Neuronal stem cell (in vitro differentiated cells): ENCODE measurements around the gene ACACB.

Experiments
- DNase-seq: peaks from one replicate; pipeline ENCODE4 v3.0.0-alpha.2; 2013; ENCODE audit warnings: low spot score
- H2AFZ ChIP-seq: one replicate; pipeline ENCODE4 v1.6.1; 2013; ENCODE audit warnings: mild to moderate bottlenecking, low read length, inconsistent platforms
- H2AK5ac ChIP-seq: 2 replicates; pipeline ENCODE4 v1.6.1; 2013; ENCODE audit warnings: low read depth, mild to moderate bottlenecking, inconsistent platforms, low read length, moderate library complexity, mixed read lengths
- H2BK120ac ChIP-seq: 2 replicates; pipeline ENCODE4 v1.6.1; 2013; ENCODE audit warnings: low read depth, mild to moderate bottlenecking, inconsistent platforms, low read length, moderate library complexity, mixed read lengths
- H2BK12ac ChIP-seq: one replicate; pipeline ENCODE4 v1.6.1; 2013; ENCODE audit warnings: low read length, inconsistent platforms
- H2BK15ac ChIP-seq: 2 replicates; pipeline ENCODE4 v1.6.1; 2013; ENCODE audit warnings: mild to moderate bottlenecking, low read length, inconsistent platforms, mixed read lengths
- H2BK5ac ChIP-seq: one replicate; pipeline ENCODE4 v1.6.1; 2013; ENCODE audit warnings: inconsistent platforms, mild to moderate bottlenecking, low read length, moderate library complexity
- H3K14ac ChIP-seq: one replicate; pipeline ENCODE4 v1.6.1; 2013; ENCODE audit warnings: low read length, inconsistent platforms
- H3K18ac ChIP-seq: 2 replicates; pipeline ENCODE4 v1.6.1; 2013; ENCODE audit warnings: low read length, inconsistent platforms
- H3K23ac ChIP-seq: 2 replicates; pipeline ENCODE4 v1.6.1; 2013; ENCODE audit warnings: low read depth, mild to moderate bottlenecking, mixed read lengths, low read length, inconsistent platforms; ENCODE audit not compliant: poor library complexity
- H3K27ac ChIP-seq: replicated peaks from 3 replicates; pipeline ENCODE4 v1.5.1; 2013; ENCODE audit warnings: low read length, inconsistent platforms
- H3K27me3 ChIP-seq, 3 experiments: 2 replicates each; pipeline ENCODE4 v1.6.1; 2013; ENCODE audit warnings: low read length in 3 of 3, mild to moderate bottlenecking in 2 of 3, inconsistent platforms in 1 of 3, low read depth in 1 of 3, mixed read lengths in 1 of 3, moderate library complexity in 1 of 3; ENCODE audit not compliant: control insufficient read depth in 3 of 3, insufficient read depth in 3 of 3
- H3K36me3 ChIP-seq, 2 donors: replicated peaks in 1 of 2; 2 replicates each; pipeline ENCODE4 v1.6.1; 2013; ENCODE audit warnings: low read length in 2 of 2; ENCODE audit not compliant: control insufficient read depth in 2 of 2, insufficient read depth in 2 of 2
- H3K4ac ChIP-seq: 2 replicates; pipeline ENCODE4 v1.6.1; 2013; ENCODE audit warnings: inconsistent platforms, mild to moderate bottlenecking, low read length, moderate library complexity
- H3K4me1 ChIP-seq, 2 donors: 1 replicate in 1 of 2; 2 replicates in 1 of 2; pipeline ENCODE4 v1.6.1; 2013; ENCODE audit warnings: low read length in 2 of 2, low read depth in 1 of 2; ENCODE audit not compliant: control insufficient read depth in 2 of 2, insufficient read depth in 1 of 2
- H3K4me2 ChIP-seq: one replicate; pipeline ENCODE4 v1.6.1; 2013; ENCODE audit warnings: mild to moderate bottlenecking, low read length, inconsistent platforms; ENCODE audit not compliant: insufficient read depth, poor library complexity, severe bottlenecking
- H3K4me3 ChIP-seq, 2 donors: 2 replicates each; pipeline ENCODE4 v1.5.1; 2013; ENCODE audit warnings: low read length in 2 of 2, mild to moderate bottlenecking in 2 of 2, inconsistent platforms in 1 of 2, moderate library complexity in 1 of 2
- H3K79me1 ChIP-seq: one replicate; pipeline ENCODE4 v1.6.1; 2013; ENCODE audit warnings: low read depth, mild to moderate bottlenecking, inconsistent platforms, low read length, moderate library complexity
- H3K9ac ChIP-seq: one replicate; pipeline ENCODE4 v1.6.1; 2013; ENCODE audit warnings: mild to moderate bottlenecking, low read depth, low read length, inconsistent platforms; ENCODE audit not compliant: poor library complexity
- H3K9me3 ChIP-seq, 2 donors: replicated peaks in 1 of 2; 2 replicates each; pipeline versions ENCODE3 to v1.6.1; 2013; ENCODE audit warnings: low read length in 2 of 2, mild to moderate bottlenecking in 2 of 2, inconsistent platforms in 1 of 2, low read depth in 1 of 2, mixed read lengths in 1 of 2, moderate library complexity in 1 of 2; ENCODE audit not compliant: control insufficient read depth in 2 of 2, insufficient read depth in 1 of 2
- H4K8ac ChIP-seq: one replicate; pipeline ENCODE4 v1.6.1; 2013; ENCODE audit warnings: low read depth, mild to moderate bottlenecking, inconsistent platforms, low read length, moderate library complexity
- H4K91ac ChIP-seq: one replicate; pipeline ENCODE4 v1.6.1; 2013; ENCODE audit warnings: low read length, low read depth, mild to moderate bottlenecking, inconsistent platforms; ENCODE audit not compliant: poor library complexity
- WGBS, 2 donors: extraction: QIAGEN DNeasy Blood & Tissue Kit; methylation state at CpG; one replicate each; pipeline ENCODE4 v1.1.7; 2013; ENCODE audit warnings: missing lambda C conversion rate in 2 of 2, mixed read lengths in 1 of 2; ENCODE audit not compliant: insufficient read length in 2 of 2, insufficient replicate concordance in 1 of 2; ENCODE audit errors: extremely low coverage in 2 of 2; 5-methylcytosine and 5-hydroxymethylcytosine counted together

Gene ACACB

DNA sequence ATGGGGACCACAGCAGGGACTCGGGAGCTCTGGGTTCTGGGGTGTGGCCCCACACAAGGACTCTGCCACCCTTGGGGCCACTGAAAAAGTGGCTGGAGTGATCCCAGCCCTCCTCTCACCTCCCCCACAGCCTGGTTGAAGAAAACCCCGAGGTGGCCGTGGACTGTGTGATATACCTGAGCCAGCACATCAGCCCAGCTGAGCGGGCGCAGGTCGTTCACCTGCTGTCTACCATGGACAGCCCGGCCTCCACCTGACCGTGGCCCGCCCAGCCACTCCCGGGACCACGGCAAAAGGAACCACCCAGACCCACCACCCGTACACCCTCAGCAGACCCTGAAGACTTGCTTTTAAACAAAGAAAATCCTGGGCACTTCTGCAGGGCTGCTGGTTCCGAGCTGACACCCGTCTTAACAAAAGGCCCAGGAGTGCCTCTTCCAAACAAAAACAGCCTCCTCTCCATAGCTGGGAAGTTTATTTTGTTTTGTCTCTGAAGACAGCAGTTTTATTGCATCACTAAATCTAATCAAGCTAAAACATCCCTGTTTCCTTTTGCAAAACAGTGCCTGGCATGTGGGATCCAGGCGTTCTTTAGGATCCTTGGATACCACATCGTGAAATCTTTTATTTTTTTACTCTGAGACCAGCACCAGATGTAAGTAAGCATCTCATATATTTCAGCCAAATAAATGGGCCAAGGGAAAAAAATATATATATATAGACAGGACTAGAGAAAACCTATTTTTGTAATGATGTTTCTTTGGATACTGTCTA is 149.9 kb downstream of the ACACB start:
- no CpG with 5 or more reads among the region's 16 CpGs for WGBS, 2 donors
- H3K27me3 ChIP-seq, result no peaks in the 10 kb centered on the region
- H2BK5ac ChIP-seq, result no peak overlapping the region
- no peak overlapping the region for H4K91ac ChIP-seq
- H3K23ac ChIP-seq, result no peak overlapping the region
- H2BK15ac ChIP-seq, result no peak overlapping the region
- no peak overlapping the region for H3K14ac ChIP-seq
- no peak overlapping the region for H2BK12ac ChIP-seq
- H3K27ac ChIP-seq, result no peak overlapping the region
- H3K9ac ChIP-seq, result no peak overlapping the region
- H3K36me3 ChIP-seq, result peaks cover 0 to 9% of the 10 kb centered on the region in 2 donors
- peak overlapping the region; percentile 20 for H2AK5ac ChIP-seq
- no peak overlapping the region for H3K18ac ChIP-seq
- H3K79me1 ChIP-seq, result no peaks in the 10 kb centered on the region
- no peak overlapping the region for H3K4me2 ChIP-seq
- peaks cover 2 to 10% of the 10 kb centered on the region in 2 donors for H3K9me3 ChIP-seq
- H2AFZ ChIP-seq, result no peak overlapping the region
- no peaks in the 10 kb centered on the region for H3K4me1 ChIP-seq
- H3K4me3 ChIP-seq, result no peak overlapping the region
- DNase-seq, result no peak
- no peak overlapping the region for H3K4ac ChIP-seq
- H4K8ac ChIP-seq, result no peak overlapping the region
- no peak overlapping the region for H2BK120ac ChIP-seq

DNA sequence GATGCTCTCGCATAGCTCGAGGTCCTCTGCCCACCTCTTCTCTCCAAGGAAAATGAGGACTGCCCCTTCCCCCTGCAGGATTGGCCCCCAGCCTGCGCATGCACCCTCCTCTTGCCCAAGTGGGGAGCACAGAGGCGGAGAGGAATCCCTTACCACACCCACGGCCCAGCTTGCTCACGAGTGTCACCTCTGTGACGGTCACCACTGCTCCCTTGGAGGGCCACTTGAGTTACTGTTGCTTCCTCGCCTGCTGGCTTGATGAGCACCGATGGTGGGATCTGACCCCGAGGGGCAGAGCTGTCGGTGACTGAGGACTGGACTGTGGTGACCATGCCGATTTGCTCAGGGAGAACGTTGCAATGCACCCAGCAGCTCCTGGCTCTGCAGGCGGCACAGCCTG is 151.0 kb downstream of the ACACB start:
- no peak overlapping the region for H4K8ac ChIP-seq
- no peak overlapping the region for H2BK120ac ChIP-seq
- H2AK5ac ChIP-seq, result peak overlapping the region; percentile 6
- H2AFZ ChIP-seq, result no peak overlapping the region
- peak overlapping the region; percentile 14 for H3K9ac ChIP-seq
- peaks cover 2 to 10% of the 10 kb centered on the region in 2 donors for H3K9me3 ChIP-seq
- H3K4ac ChIP-seq, result no peak overlapping the region
- H3K23ac ChIP-seq, result no peak overlapping the region
- H3K18ac ChIP-seq, result peak overlapping the region; percentile 86
- no peaks in the 10 kb centered on the region for H3K79me1 ChIP-seq
- no CpG with 5 or more reads among the region's 14 CpGs for WGBS, 2 donors
- peak overlapping the region; percentile 17 for H3K14ac ChIP-seq
- no peak overlapping the region for H2BK12ac ChIP-seq
- H3K4me2 ChIP-seq, result no peak overlapping the region
- H4K91ac ChIP-seq, result no peak overlapping the region
- H3K36me3 ChIP-seq, result peaks cover 0 to 9% of the 10 kb centered on the region in 2 donors
- DNase-seq, result no peak
- no peak overlapping the region for H2BK5ac ChIP-seq
- H3K4me1 ChIP-seq, result no peaks in the 10 kb centered on the region
- H3K4me3 ChIP-seq, result peak overlapping the region in 1 of 2 donors; percentile 20
- H2BK15ac ChIP-seq, result no peak overlapping the region
- no peak overlapping the region for H3K27ac ChIP-seq
- H3K27me3 ChIP-seq, result no peaks in the 10 kb centered on the region

DNA sequence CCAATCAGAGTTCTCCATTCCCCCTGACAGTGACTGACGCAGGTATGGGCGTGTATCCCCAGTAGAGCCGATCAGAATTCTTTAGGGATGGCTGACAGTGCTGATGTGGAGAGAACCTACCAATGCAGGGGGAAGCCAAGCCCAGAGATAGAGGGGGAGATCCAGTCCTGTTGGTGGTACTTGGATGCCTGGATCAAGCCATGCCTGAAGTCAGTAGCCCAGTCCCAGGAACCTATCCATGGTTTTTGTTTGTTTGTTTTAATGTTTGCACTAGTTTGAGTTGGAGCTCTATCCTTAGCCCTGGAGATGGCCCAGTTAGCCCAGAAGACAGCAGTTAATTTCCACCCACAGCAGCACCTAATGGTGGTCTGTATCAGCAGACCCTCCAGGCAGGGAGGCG is 152.5 kb downstream of the ACACB start:
- H3K36me3 ChIP-seq, result peaks cover 0 to 9% of the 10 kb centered on the region in 2 donors
- no peak overlapping the region for H2BK5ac ChIP-seq
- no peak overlapping the region for H3K18ac ChIP-seq
- no peak overlapping the region for H2BK15ac ChIP-seq
- no peak overlapping the region for H3K27ac ChIP-seq
- no peak overlapping the region for H2BK120ac ChIP-seq
- peaks cover 2 to 5% of the 10 kb centered on the region in 2 donors for H3K9me3 ChIP-seq
- H2AK5ac ChIP-seq, result no peak overlapping the region
- H2AFZ ChIP-seq, result no peak overlapping the region
- H4K8ac ChIP-seq, result no peak overlapping the region
- WGBS, 2 donors, result no CpG with 5 or more reads among the region's 4 CpGs
- H2BK12ac ChIP-seq, result no peak overlapping the region
- H3K27me3 ChIP-seq, result peaks cover 0 to 7% (median 0%) of the 10 kb centered on the region in 3 experiments
- H3K4ac ChIP-seq, result no peak overlapping the region
- H4K91ac ChIP-seq, result no peak overlapping the region
- no peaks in the 10 kb centered on the region for H3K79me1 ChIP-seq
- H3K4me2 ChIP-seq, result no peak overlapping the region
- H3K4me3 ChIP-seq, result no peak overlapping the region
- no peak overlapping the region for H3K23ac ChIP-seq
- H3K9ac ChIP-seq, result no peak overlapping the region
- no peaks in the 10 kb centered on the region for H3K4me1 ChIP-seq
- H3K14ac ChIP-seq, result no peak overlapping the region
- DNase-seq, result no peak

DNA sequence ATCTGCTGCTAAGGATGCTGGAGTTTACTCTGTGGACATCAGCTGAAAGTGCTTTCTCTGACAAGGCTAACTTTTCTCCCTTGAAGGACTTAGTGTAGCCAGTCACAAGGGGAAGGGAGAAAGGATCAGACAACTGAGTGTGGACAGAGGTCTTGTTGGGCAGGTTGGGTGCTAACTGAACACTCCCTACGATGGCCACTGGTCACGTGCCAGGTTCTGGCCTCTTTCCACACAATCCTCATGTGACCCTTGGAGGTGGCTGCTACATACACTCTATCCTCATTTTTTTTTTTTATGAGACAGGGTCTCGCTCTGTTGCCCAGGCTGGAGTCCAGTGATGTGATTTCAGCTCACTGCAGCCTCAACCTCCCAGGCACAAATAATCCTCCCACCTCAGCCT is 153.0 kb downstream of the ACACB start:
- H2AFZ ChIP-seq, result no peak overlapping the region
- H3K4me3 ChIP-seq, result no peak overlapping the region
- peaks cover 0 to 7% (median 0%) of the 10 kb centered on the region in 3 experiments for H3K27me3 ChIP-seq
- no peak overlapping the region for H2BK12ac ChIP-seq
- no peak overlapping the region for H4K91ac ChIP-seq
- WGBS, 2 donors, result no CpG with 5 or more reads among the region's 3 CpGs
- peaks cover 2 to 5% of the 10 kb centered on the region in 2 donors for H3K9me3 ChIP-seq
- no peak for DNase-seq
- H3K36me3 ChIP-seq, result peaks cover 0 to 9% of the 10 kb centered on the region in 2 donors
- H2AK5ac ChIP-seq, result no peak overlapping the region
- H3K27ac ChIP-seq, result no peak overlapping the region
- H2BK120ac ChIP-seq, result no peak overlapping the region
- no peak overlapping the region for H3K4ac ChIP-seq
- no peak overlapping the region for H2BK5ac ChIP-seq
- no peaks in the 10 kb centered on the region for H3K4me1 ChIP-seq
- H4K8ac ChIP-seq, result no peak overlapping the region
- H3K4me2 ChIP-seq, result no peak overlapping the region
- no peak overlapping the region for H3K23ac ChIP-seq
- no peak overlapping the region for H3K9ac ChIP-seq
- H3K14ac ChIP-seq, result no peak overlapping the region
- H3K18ac ChIP-seq, result no peak overlapping the region
- no peaks in the 10 kb centered on the region for H3K79me1 ChIP-seq
- H2BK15ac ChIP-seq, result no peak overlapping the region
